Cardiac muscle cell (in vitro differentiated cells and primary cell): ENCODE results near the gene VSIR. TPM values are rescaled to one million over a fixed set of nuclear protein-coding genes. Genes with fewer than 3 reads are reported as not detected.

Experiments
- DNase-seq, 2 donors: peaks; one replicate each; pipeline versions ENCODE4 v3.0.0 to v3.0.0-alpha.2; 2010 to 2017; ENCODE audit warnings: low read depth in 1 of 2, low spot score in 1 of 2
- H3K27ac ChIP-seq: fragments of 200-600 bp; sonication (generic); 2 replicates; pipeline ENCODE4 v1.5.1; 2016
- H3K27me3 ChIP-seq: fragments of 200-600 bp; sonication (generic); 2 replicates; pipeline ENCODE4 v1.6.0; 2016; ENCODE audit warnings: control low read depth
- H3K36me3 ChIP-seq: fragments of 200-600 bp; sonication (generic); 2 replicates; pipeline ENCODE4 v1.5.1; 2016; ENCODE audit warnings: control low read depth
- H3K4me1 ChIP-seq: fragments of 200-600 bp; sonication (generic); 2 replicates; pipeline ENCODE4 v1.8.1; 2017; ENCODE audit warnings: low read depth, mild to moderate bottlenecking, mixed run types
- H3K4me3 ChIP-seq: fragments of 200-600 bp; sonication (generic); 2 replicates; pipeline ENCODE4 v1.5.1; 2016; ENCODE audit warnings: mild to moderate bottlenecking
- H3K9me3 ChIP-seq: fragments of 200-600 bp; sonication (generic); 2 replicates; pipeline ENCODE4 v1.5.1; 2017; ENCODE audit warnings: low read depth, mild to moderate bottlenecking, control low read depth
- CTCF ChIP-seq: IDR thresholded peaks from 2 replicates; pipeline ENCODE4 v1.5.1; 2012; ENCODE audit warnings: low read depth, mild to moderate bottlenecking, low read length
- polyA plus RNA-seq: library from polyadenylated mRNA; unstranded; fragments of >200 nt; fragmentation: Nextera tagmentation; extraction: Ambion mirVana; gene quantifications from 2 replicates; pipeline ENCODE4 v1.2.1, GENCODE V29; 2016
- total RNA-seq: library from RNA; depleted of rRNA; stranded (reverse); fragments of >200 nt; gene quantifications from 2 replicates; pipeline ENCODE4 v1.2.3, GENCODE V29; 2016

The VSIR gene
- total and polyA plus RNA-seq, 2 experiments from 2014 or later, result 1.7 to 1.8 TPM

GRCh38 chr10:71748671-71749191 is 24.6 kb downstream of the VSIR start:
- H3K27ac ChIP-seq, result no peak overlapping the region

GRCh38 chr10:71747551-71748523 is 25.5 kb downstream of the VSIR start:
- Histone ChIP-seq H3K4me1 (peaks cover 24% of the 10 kb centered on the region), H3K4me3 (no peak overlapping the region), H3K36me3 (no peaks in the 10 kb centered on the region), H3K9me3 (no peaks in the 10 kb centered on the region), H3K27me3 (no peaks in the 10 kb centered on the region), H3K27ac (peak overlapping the region; percentile 86)
- TF ChIP-seq CTCF, result no peak
- DNase-seq, result no peak

More at GRCh38 chr10:71748671-71749191, 24.6 kb downstream of the VSIR start:
- DNase-seq, result peak in 1 of 2 donors; percentile 42
- no peak overlapping the region for H3K4me3 ChIP-seq
- TF ChIP-seq CTCF, result no peak
- no peaks in the 10 kb centered on the region for H3K27me3 ChIP-seq
- H3K36me3 ChIP-seq, result no peaks in the 10 kb centered on the region
- H3K4me1 ChIP-seq, result peaks cover 29% of the 10 kb centered on the region
- H3K9me3 ChIP-seq, result no peaks in the 10 kb centered on the region

GRCh38 chr10:71747039-71747531 is 26.2 kb downstream of the VSIR start:
- H3K4me3 ChIP-seq, result no peak overlapping the region
- H3K4me1 ChIP-seq, result peaks cover 24% of the 10 kb centered on the region
- H3K36me3 ChIP-seq, result no peaks in the 10 kb centered on the region
- TF ChIP-seq CTCF, result no peak
- H3K27ac ChIP-seq, result peak overlapping the region; percentile 86
- no peaks in the 10 kb centered on the region for H3K9me3 ChIP-seq
- DNase-seq, result no peak
- H3K27me3 ChIP-seq, result no peaks in the 10 kb centered on the region

- H3K27me3 ChIP-seq, result no peaks in the 10 kb centered on the region
- no peaks in the 10 kb centered on the region for H3K36me3 ChIP-seq
- DNase-seq, result peak; percentile 44 to 89
- peaks cover 24% of the 10 kb centered on the region for H3K4me1 ChIP-seq
- H3K4me3 ChIP-seq, result no peak overlapping the region
- H3K9me3 ChIP-seq, result no peaks in the 10 kb centered on the region
- peak overlapping the region; percentile 86 for H3K27ac ChIP-seq
- no peak for TF ChIP-seq CTCF
Observed at GRCh38 chr10:71746344-71747037, 26.8 kb downstream of the VSIR start.

- Histone ChIP-seq H3K36me3 (no peaks in the 10 kb centered on the region), H3K4me3 (no peak overlapping the region), H3K4me1 (peaks cover 24% of the 10 kb centered on the region), H3K9me3 (no peaks in the 10 kb centered on the region), H3K27ac (peak overlapping the region; percentile 86), H3K27me3 (no peaks in the 10 kb centered on the region)
- TF ChIP-seq CTCF, result no peak
- no peak for DNase-seq
Observed at GRCh38 chr10:71745664-71746250, 27.6 kb downstream of the VSIR start.
